IPS-NIHi7 (cell line): ENCODE measurements around the gene CAV1.
"Not testable (repeated sequence)": the region's sequence is repeated elsewhere in the genome, so short reads cannot be mapped to it uniquely, and the experiment has no call there.

ENCODE experiments used
- DNase-seq: peaks from one replicate; pipeline ENCODE4 v3.0.0; 2012; ENCODE audit warnings: mixed read lengths; ENCODE audit errors: extremely low spot score

CAV1 gene

GRCh38 chr7:116524609-116525297, at the start of gene CAV1:
TSS of gene CAV1 (plus strand) at chr7:116525036. CDS start at chr7:116525063, 27 bp downstream.
- DNase-seq, result peak; percentile 64

- no peak for DNase-seq
Observed at GRCh38 chr7:116477625-116478024, 47.2 kb upstream of the CAV1 start.

GRCh38 chr7:116478834-116479233, 46.0 kb upstream of the CAV1 start:
- DNase-seq, result no peak

- no peak for DNase-seq
Observed at GRCh38 chr7:116483271-116483942, 41.4 kb upstream of the CAV1 start.

- not testable (repeated sequence) for DNase-seq
Observed at GRCh38 chr7:116484389-116484788, 40.4 kb upstream of the CAV1 start.

GRCh38 chr7:116487907-116488521, 36.8 kb upstream of the CAV1 start:
- no peak for DNase-seq

GRCh38 chr7:116490351-116490750, 34.5 kb upstream of the CAV1 start:
- DNase-seq, result no peak

GRCh38 chr7:116491887-116492653, 32.8 kb upstream of the CAV1 start:
- no peak for DNase-seq

GRCh38 chr7:116492654-116493109, 32.2 kb upstream of the CAV1 start:
- no peak for DNase-seq

- DNase-seq, result no peak
Observed at GRCh38 chr7:116493449-116493848, 31.4 kb upstream of the CAV1 start.

GRCh38 chr7:116494472-116494871, 30.4 kb upstream of the CAV1 start:
- DNase-seq, result no peak

- no peak for DNase-seq
Observed at GRCh38 chr7:116495736-116496135, 29.1 kb upstream of the CAV1 start.

- DNase-seq, result no peak
Observed at GRCh38 chr7:116496653-116497052, 28.2 kb upstream of the CAV1 start.

GRCh38 chr7:116497708-116498107, 27.1 kb upstream of the CAV1 start:
- no peak for DNase-seq

GRCh38 chr7:116499168-116500077, 25.4 kb upstream of the CAV1 start, which contains the start of gene CAV2:
TSS of gene CAV2 (plus strand) at chr7:116499738. CDS start at chr7:116499782, 44 bp downstream.
- DNase-seq, result peak; percentile 72

GRCh38 chr7:116500078-116500853, 24.6 kb upstream of the CAV1 start:
- peak; percentile 50 for DNase-seq

GRCh38 chr7:116501425-116502167, 23.2 kb upstream of the CAV1 start:
- peak; percentile 14 for DNase-seq

GRCh38 chr7:116502201-116503096, 22.4 kb upstream of the CAV1 start:
- DNase-seq, result no peak
